Small intestine (tissue), 7 donors: ENCODE data around the gene TSR1. TPM values are rescaled to one million over a fixed set of nuclear protein-coding genes. Genes with fewer than 3 reads are reported as not detected.
A peak's percentile ranks its signal among the peaks of the same experiment; 100 is the strongest.
"Not testable (repeated sequence)": the region's sequence is repeated elsewhere in the genome, so short reads cannot be mapped to it uniquely, and the experiment has no call there.

Experiments
- DNase-seq, 2 donors: peaks; one replicate each; pipeline versions ENCODE4 v3.0.0 to v3.0.0-alpha.2; 2013
- FAIRE-seq: peaks from 2 replicates; lab custom pipeline; 2012; peaks lifted over from hg19 to GRCh38; lab: Jason Lieb, UNC
- H3K27ac ChIP-seq, 3 donors: one replicate each; pipeline ENCODE4 v1.5.1; 2013; ENCODE audit warnings: low read length in 2 of 3, mild to moderate bottlenecking in 2 of 3, control low read depth in 1 of 3, inconsistent platforms in 1 of 3, low read depth in 1 of 3, moderate library complexity in 1 of 3
- H3K27me3 ChIP-seq, 3 donors: one replicate each; pipeline ENCODE4 v1.6.1; 2013; ENCODE audit warnings: low read length in 3 of 3, inconsistent platforms in 1 of 3; ENCODE audit not compliant: control insufficient read depth in 3 of 3, insufficient read depth in 3 of 3
- H3K36me3 ChIP-seq, 3 donors: one replicate each; pipeline ENCODE4 v1.6.1; 2013; ENCODE audit warnings: low read length in 3 of 3, inconsistent platforms in 1 of 3, low read depth in 1 of 3, mild to moderate bottlenecking in 1 of 3, moderate library complexity in 1 of 3; ENCODE audit not compliant: control insufficient read depth in 3 of 3, insufficient read depth in 2 of 3
- H3K4me1 ChIP-seq, 3 donors: one replicate each; pipeline ENCODE4 v1.6.1; 2013; ENCODE audit warnings: low read length in 2 of 3, inconsistent platforms in 1 of 3, low read depth in 1 of 3, mild to moderate bottlenecking in 1 of 3, moderate library complexity in 1 of 3; ENCODE audit not compliant: control insufficient read depth in 3 of 3, insufficient read depth in 2 of 3
- H3K4me3 ChIP-seq, 3 donors: one replicate each; pipeline ENCODE4 v1.5.1; 2013; ENCODE audit warnings: low read length in 3 of 3, control low read depth in 1 of 3, inconsistent platforms in 1 of 3, low read depth in 1 of 3, mild to moderate bottlenecking in 1 of 3, moderate library complexity in 1 of 3
- H3K9me3 ChIP-seq, 2 donors: one replicate each; pipeline ENCODE4 v1.6.1; 2013; ENCODE audit warnings: low read depth in 1 of 2, low read length in 1 of 2; ENCODE audit not compliant: control insufficient read depth in 2 of 2, insufficient read depth in 1 of 2
- WGBS, 3 donors: extraction: QIAGEN DNeasy Blood & Tissue Kit; methylation state at CpG; one replicate each; pipeline ENCODE4 v1.1.7; 2013; 5-methylcytosine and 5-hydroxymethylcytosine counted together
- polyA plus RNA-seq, 4 donors: library from polyadenylated mRNA; stranded (reverse) in 3 of 4; unstranded in 1 of 4; fragments of 200-250 nt in 3 of 4; fragments of 120-200 nt in 1 of 4; gene quantifications; one replicate each; pipeline versions ENCODE4 v1.2.1 to v1.2.3, GENCODE V29; 2013
- donor health status: healthy with polysubstance abuse.
- donor health status: control.
- donor health status: control.
- donor health status: Bipolar disorder and iron deficiency.
- donor health status: healthy.

The TSR1 gene
- polyA plus RNA-seq, 4 donors: 4.5 to 20.8 (median 11.7) TPM

GRCh38 chr17:2316916-2317205, 19.4 kb downstream of the TSR1 start:
- 87 to 91% (median 88%) methylated on average over 7 of the region's 7 CpGs for WGBS, 3 donors

GRCh38 chr17:2312736-2313135, 23.5 kb downstream of the TSR1 start:
- H3K9me3 ChIP-seq: no peaks in the 10 kb centered on the region
- no peak overlapping the region for H3K4me3 ChIP-seq
- no peaks in the 10 kb centered on the region for H3K4me1 ChIP-seq
- WGBS, 3 donors: 91 to 97% (median 96%) methylated on average over 5 of the region's 5 CpGs
- FAIRE-seq (no peak), DNase-seq (no peak)
- no peaks in the 10 kb centered on the region for H3K36me3 ChIP-seq
- H3K27ac ChIP-seq: no peak overlapping the region
- no peaks in the 10 kb centered on the region for H3K27me3 ChIP-seq

More at GRCh38 chr17:2316916-2317205, 19.4 kb downstream of the TSR1 start:
- not testable (repeated sequence) for H3K4me3 ChIP-seq, DNase-seq, H3K27me3 ChIP-seq, FAIRE-seq, H3K27ac ChIP-seq, H3K36me3 ChIP-seq, H3K4me1 ChIP-seq, H3K9me3 ChIP-seq

GRCh38 chr17:2309338-2310154, 26.7 kb downstream of the TSR1 start:
- 57 to 63% (median 58%) methylated on average over 6 of the region's 6 CpGs for WGBS, 3 donors
- H3K36me3 ChIP-seq: no peaks in the 10 kb centered on the region
- H3K4me3 ChIP-seq: no peak overlapping the region
- no peaks in the 10 kb centered on the region for H3K9me3 ChIP-seq
- no peak overlapping the region for H3K27ac ChIP-seq
- H3K4me1 ChIP-seq: no peaks in the 10 kb centered on the region
- DNase-seq (no peak), FAIRE-seq (no peak)
- H3K27me3 ChIP-seq: no peaks in the 10 kb centered on the region

- Histone ChIP-seq H3K36me3 (peaks cover 0 to 4% (median 3%) of the 10 kb centered on the region in 3 donors), H3K9me3 (no peaks in the 10 kb centered on the region), H3K27ac (no peak overlapping the region), H3K4me1 (peaks cover 0 to 5% (median 0%) of the 10 kb centered on the region in 3 donors), H3K27me3 (no peaks in the 10 kb centered on the region), H3K4me3 (no peak overlapping the region)
- DNase-seq: no peak
- no peak for FAIRE-seq
- WGBS, 3 donors: 94 to 96% (median 95%) methylated on average over 4 of the region's 4 CpGs
Observed at GRCh38 chr17:2304931-2305330, 31.3 kb downstream of the TSR1 start.

DNA sequence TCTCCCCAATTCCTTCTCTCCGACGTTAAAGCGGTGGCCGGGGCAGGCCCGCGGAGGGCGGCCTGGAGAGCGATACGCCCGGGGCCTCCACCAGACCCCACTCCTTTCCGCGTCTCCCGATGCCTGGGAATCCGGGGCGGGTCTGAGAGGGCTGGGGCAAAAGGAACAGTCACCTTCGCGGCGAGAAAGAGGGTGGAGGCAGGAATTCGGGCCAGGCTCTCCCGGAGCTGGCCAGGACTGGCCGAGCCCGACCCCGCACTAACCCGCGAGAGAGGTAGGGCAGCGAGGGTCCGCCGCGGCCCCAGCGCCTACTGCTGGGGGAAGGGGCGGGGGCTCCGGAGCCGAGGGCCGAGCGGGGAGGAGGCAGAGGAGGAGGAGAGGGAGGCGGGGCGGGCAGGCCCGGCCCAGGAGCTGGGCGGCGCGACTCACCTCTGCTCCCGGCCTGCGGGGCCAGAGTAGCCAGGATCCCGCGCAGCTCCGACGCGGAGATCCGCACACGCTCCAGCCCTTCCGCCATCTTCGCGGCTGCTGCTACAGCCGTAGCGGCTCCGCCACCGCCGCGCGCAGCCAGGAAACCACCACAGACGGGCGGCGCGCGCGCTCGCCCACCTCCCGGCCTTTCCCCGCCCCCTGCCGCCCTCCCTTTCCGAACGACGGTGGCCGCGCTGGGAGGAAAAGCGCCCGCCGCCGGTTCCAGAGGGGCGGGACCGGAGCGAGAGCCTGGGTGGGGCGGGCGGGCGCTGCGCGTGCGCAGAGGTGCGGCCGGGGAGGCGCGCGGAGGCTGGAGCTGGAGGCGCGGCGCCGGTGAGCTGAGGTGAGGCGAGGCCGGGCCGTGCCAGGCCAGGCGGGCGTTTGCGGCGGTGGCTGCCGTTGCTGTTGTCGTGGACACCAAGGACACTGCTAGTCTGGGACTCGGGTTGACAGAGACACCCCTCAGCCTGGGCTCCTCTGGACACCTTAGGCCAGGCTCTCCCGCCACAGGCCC, 32.8 kb downstream of the TSR1 start, which contains the start of the genes SMG6 and SRR:
Gene SMG6 (minus strand): TSS at position 582 of the 985 bp plus-strand sequence. CDS start 65 bp downstream, at position 517.
Gene SRR (plus strand): TSS at position 747 of the 985 bp plus-strand sequence. CDS start 11,611 bp downstream, outside the sequence.
- H3K9me3 ChIP-seq: no peaks in the 10 kb centered on the region
- H3K4me1 ChIP-seq: peaks cover 0 to 5% (median 0%) of the 10 kb centered on the region in 3 donors
- H3K4me3 ChIP-seq: peak within 1 kb of the TSS; percentile 67 to 100 (median 93)
- H3K27me3 ChIP-seq: no peaks in the 10 kb centered on the region
- peaks cover 0 to 17% (median 7%) of the 10 kb centered on the region in 3 donors for H3K36me3 ChIP-seq
- 0 to 1% (median 0%) methylated on average over 66 to 108 of the region's 108 CpGs for WGBS, 3 donors
- peak; percentile 92 to 97 for DNase-seq
- no peak for FAIRE-seq
- peak within 1 kb of the TSS; percentile 80 to 95 (median 92) for H3K27ac ChIP-seq

DNA sequence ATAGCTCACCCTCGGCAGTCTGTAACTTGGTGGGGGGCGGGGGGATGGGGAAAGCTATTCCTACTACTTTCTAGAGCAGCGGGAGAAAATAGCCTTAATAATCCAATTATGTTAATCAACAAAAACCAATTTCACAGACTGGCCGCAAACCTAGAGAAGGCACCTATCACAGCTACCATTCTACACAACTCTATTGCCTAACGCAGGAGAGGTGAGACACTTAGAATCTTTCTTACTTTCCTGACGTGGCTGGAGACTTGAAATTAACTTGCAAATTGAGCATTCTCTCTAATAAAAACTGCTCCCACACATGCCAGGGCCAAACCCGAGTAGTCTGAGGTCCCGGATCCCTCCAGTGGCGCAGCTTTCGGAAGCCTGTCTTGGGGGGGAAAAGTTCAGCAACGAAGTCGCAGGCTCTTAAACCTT, 33.5 kb downstream of the TSR1 start:
- WGBS, 3 donors: 0 to 1% (median 1%) methylated on average over 12 of the region's 12 CpGs
- no peaks in the 10 kb centered on the region for H3K9me3 ChIP-seq
- no peak for DNase-seq
- H3K27ac ChIP-seq: peak overlapping the region; percentile 67 to 95 (median 92)
- no peak for FAIRE-seq
- peaks cover 0 to 5% (median 0%) of the 10 kb centered on the region in 3 donors for H3K4me1 ChIP-seq
- H3K36me3 ChIP-seq: peaks cover 0 to 17% (median 7%) of the 10 kb centered on the region in 3 donors
- peak overlapping the region; percentile 67 to 100 (median 93) for H3K4me3 ChIP-seq
- no peaks in the 10 kb centered on the region for H3K27me3 ChIP-seq

DNA sequence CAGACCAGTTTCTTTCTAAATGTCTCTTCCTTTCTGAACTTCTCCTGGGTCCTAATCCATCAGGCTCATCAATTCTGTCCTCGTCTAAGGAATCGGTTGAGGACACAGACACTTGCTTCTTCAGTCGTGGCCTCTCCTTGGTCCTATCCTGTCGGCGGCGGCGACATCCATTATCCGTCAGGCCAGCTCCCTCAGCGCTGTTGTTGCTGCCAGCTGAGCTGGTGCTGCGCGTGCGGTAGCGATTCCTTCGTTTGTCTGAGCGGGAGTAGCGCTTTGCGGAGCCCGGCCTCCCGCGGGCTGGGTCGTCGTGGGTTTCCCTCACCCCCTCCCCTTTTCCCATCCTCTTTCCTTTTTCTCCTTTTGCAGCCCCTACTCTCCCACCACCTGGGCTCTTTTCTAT, 36.5 kb downstream of the TSR1 start:
- no peak overlapping the region for H3K4me3 ChIP-seq
- H3K27ac ChIP-seq: no peak overlapping the region
- 94 to 98% (median 94%) methylated on average over 21 to 22 of the region's 22 CpGs for WGBS, 3 donors
- no peak for DNase-seq
- peaks cover 0 to 27% (median 17%) of the 10 kb centered on the region in 3 donors for H3K36me3 ChIP-seq
- no peaks in the 10 kb centered on the region for H3K9me3 ChIP-seq
- H3K4me1 ChIP-seq: peaks cover 0 to 5% (median 0%) of the 10 kb centered on the region in 3 donors
- H3K27me3 ChIP-seq: no peaks in the 10 kb centered on the region
- no peak for FAIRE-seq

DNA sequence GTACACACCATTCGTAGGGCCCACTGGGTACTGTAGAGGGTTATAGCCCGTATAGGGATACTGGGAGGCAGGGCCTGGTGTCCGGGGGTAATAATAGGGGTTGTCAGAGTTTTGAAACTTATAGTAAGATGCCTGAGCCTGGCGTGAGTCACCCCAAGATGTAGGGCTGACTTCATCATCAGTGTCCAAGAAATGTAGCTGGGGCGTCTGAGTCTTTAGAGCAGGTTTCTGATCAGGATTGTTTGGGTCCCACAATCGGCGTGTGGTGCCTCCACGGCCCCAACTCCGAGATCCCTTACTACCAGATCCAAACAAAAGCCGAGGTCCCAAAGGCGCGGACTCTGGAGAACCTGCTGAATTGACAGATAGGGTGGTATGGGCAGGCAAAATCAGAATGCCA, 37.1 kb downstream of the TSR1 start:
- peaks cover 0 to 5% (median 0%) of the 10 kb centered on the region in 3 donors for H3K4me1 ChIP-seq
- no peak overlapping the region for H3K4me3 ChIP-seq
- H3K9me3 ChIP-seq: no peaks in the 10 kb centered on the region
- H3K36me3 ChIP-seq: peaks cover 0 to 29% (median 17%) of the 10 kb centered on the region in 3 donors
- H3K27ac ChIP-seq: no peak overlapping the region
- H3K27me3 ChIP-seq: no peaks in the 10 kb centered on the region
- FAIRE-seq (no peak), DNase-seq (no peak)
- 96% methylated on average over 12 of the region's 12 CpGs for WGBS, 3 donors
